Mesothelial cell of epicardium (in vitro differentiated cells): ENCODE measurements around the gene SAT1. TPM values are rescaled to one million over a fixed set of nuclear protein-coding genes. Genes with fewer than 3 reads are reported as not detected.
"Not testable (repeated sequence)": the region's sequence is repeated elsewhere in the genome, so short reads cannot be mapped to it uniquely, and the experiment has no call there.

Source experiments
- DNase-seq, 2 experiments: peaks; one replicate each; pipeline ENCODE4 v3.0.0; 2021; ENCODE audit warnings: low spot score in 2 of 2; ENCODE audit not compliant: unreplicated experiment in 2 of 2
- H3K27ac Mint-ChIP-seq: 2 replicates; pipeline ENCODE4 v1.8.0; 2021; ENCODE audit warnings: mixed read lengths
- H3K27me3 Mint-ChIP-seq: 2 replicates; pipeline ENCODE4 v1.8.0; 2021; ENCODE audit warnings: low read depth, mixed read lengths
- H3K36me3 Mint-ChIP-seq: 2 replicates; pipeline ENCODE4 v1.8.0; 2021; ENCODE audit warnings: mixed read lengths
- H3K4me1 Mint-ChIP-seq: 2 replicates; pipeline ENCODE4 v1.8.0; 2021; ENCODE audit warnings: mixed read lengths
- H3K4me3 Mint-ChIP-seq: 2 replicates; pipeline ENCODE4 v1.8.0; 2021; ENCODE audit warnings: mild to moderate bottlenecking, moderate library complexity, mixed read lengths
- H3K9me3 Mint-ChIP-seq: 2 replicates; pipeline ENCODE4 v1.8.0; 2021; ENCODE audit warnings: mixed read lengths
- total RNA-seq: library from RNA; stranded (reverse); gene quantifications from 3 replicates; pipeline ENCODE4 v1.2.1, GENCODE V29; 2021
- TF ChIP-seq, protein P1 (sequence below): fragments of 200-600 bp; sonication (generic); IDR thresholded peaks from one replicate; pipeline ENCODE4 v1.5.0; 2021; ENCODE audit warnings: antibody characterized with exemption; ENCODE audit not compliant: unreplicated experiment

Gene SAT1
- 225 to 236 TPM (median 233 TPM) in 3 replicates for total RNA-seq

DNA sequence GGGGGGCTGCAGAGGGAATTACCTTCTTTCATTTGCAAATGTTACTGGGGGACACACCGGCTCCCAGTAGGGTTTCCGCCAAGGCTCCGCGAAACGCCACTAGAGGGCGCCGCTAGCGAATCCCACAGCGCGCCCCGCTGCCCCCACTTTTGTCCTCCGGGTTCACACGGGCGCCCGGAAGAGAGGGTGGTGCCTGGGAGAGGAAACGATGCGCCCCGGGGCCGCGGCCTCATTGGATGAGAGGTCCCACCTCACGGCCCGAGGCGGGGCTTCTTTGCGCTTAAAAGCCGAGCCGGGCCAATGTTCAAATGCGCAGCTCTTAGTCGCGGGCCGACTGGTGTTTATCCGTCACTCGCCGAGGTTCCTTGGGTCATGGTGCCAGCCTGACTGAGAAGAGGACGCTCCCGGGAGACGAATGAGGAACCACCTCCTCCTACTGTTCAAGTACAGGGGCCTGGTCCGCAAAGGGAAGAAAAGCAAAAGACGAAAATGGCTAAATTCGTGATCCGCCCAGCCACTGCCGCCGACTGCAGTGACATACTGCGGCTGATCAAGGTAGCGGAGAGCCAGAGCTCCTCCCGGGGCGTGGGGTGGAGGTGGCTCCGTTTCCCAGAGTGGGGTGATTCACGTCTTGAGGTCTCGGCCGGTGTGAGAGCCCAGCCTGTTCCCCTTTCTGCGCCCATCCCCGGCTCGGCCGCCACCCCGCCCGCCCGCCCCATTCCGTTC is at the start of gene SAT1:
Gene SAT1 (plus strand): TSS at position 311 of the 726 bp plus-strand sequence. CDS start 179 bp downstream, at position 490.
- no peaks in the 10 kb centered on the region for H3K27me3 Mint-ChIP-seq
- TF ChIP-seq, protein P1, sequence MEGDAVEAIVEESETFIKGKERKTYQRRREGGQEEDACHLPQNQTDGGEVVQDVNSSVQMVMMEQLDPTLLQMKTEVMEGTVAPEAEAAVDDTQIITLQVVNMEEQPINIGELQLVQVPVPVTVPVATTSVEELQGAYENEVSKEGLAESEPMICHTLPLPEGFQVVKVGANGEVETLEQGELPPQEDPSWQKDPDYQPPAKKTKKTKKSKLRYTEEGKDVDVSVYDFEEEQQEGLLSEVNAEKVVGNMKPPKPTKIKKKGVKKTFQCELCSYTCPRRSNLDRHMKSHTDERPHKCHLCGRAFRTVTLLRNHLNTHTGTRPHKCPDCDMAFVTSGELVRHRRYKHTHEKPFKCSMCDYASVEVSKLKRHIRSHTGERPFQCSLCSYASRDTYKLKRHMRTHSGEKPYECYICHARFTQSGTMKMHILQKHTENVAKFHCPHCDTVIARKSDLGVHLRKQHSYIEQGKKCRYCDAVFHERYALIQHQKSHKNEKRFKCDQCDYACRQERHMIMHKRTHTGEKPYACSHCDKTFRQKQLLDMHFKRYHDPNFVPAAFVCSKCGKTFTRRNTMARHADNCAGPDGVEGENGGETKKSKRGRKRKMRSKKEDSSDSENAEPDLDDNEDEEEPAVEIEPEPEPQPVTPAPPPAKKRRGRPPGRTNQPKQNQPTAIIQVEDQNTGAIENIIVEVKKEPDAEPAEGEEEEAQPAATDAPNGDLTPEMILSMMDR: peak; percentile 91
- DNase-seq: peak; percentile 99 to 100
- H3K4me3 Mint-ChIP-seq: peak within 1 kb of the TSS; percentile 98
- peaks cover 34% of the 10 kb centered on the region for H3K4me1 Mint-ChIP-seq
- peaks cover 23% of the 10 kb centered on the region for H3K36me3 Mint-ChIP-seq
- H3K27ac Mint-ChIP-seq: peak within 1 kb of the TSS; percentile 92
- no peaks in the 10 kb centered on the region for H3K9me3 Mint-ChIP-seq

DNA sequence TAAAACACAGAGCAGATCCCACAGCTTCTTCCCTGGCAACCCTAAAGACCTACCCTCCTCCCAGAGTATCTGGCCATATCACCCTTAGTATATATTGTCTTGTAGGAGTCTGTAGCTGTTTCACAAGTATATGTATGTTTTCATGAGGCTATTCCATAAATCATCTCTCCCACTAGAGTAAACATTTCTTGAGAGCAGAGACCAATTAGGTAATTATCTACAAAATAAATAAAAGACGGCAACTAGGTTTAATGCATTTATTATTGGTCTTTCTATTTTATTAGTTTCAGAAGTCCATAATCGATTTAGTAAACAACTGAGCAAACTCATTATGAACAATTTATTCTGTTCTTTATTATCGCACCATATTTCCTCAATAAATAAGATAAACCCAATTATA is 46.9 kb upstream of the SAT1 start:
- H3K9me3 Mint-ChIP-seq: peaks cover 6% of the 10 kb centered on the region
- H3K27ac Mint-ChIP-seq: no peak overlapping the region
- peaks cover 4% of the 10 kb centered on the region for H3K4me1 Mint-ChIP-seq
- TF ChIP-seq, protein P1: no peak
- DNase-seq: no peak
- peaks cover 11% of the 10 kb centered on the region for H3K36me3 Mint-ChIP-seq
- no peaks in the 10 kb centered on the region for H3K27me3 Mint-ChIP-seq
- H3K4me3 Mint-ChIP-seq: no peak overlapping the region

DNA sequence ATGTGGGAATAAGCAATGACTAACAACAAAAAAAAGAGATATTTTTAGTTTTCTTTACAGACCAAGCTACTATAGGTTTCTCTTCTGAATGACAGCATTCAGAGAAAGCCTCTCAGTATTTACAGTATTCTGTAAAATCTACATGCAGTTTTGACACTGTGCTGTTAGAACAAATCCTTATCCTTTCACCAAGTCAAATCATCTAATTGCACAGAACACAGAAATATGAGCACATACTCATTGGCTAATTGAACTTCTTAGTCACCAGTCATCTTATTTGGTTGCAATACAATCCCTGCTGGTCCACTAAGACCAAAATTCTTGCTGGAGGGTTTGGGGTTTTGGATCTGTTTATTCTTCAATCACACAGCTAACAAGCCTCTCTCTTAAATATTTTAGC is 45.6 kb upstream of the SAT1 start:
- peaks cover 6% of the 10 kb centered on the region for H3K4me1 Mint-ChIP-seq
- peaks cover 5% of the 10 kb centered on the region for H3K36me3 Mint-ChIP-seq
- H3K27me3 Mint-ChIP-seq: no peaks in the 10 kb centered on the region
- no peaks in the 10 kb centered on the region for H3K9me3 Mint-ChIP-seq
- H3K4me3 Mint-ChIP-seq: no peak overlapping the region
- DNase-seq: no peak
- no peak overlapping the region for H3K27ac Mint-ChIP-seq
- TF ChIP-seq, protein P1: no peak

DNA sequence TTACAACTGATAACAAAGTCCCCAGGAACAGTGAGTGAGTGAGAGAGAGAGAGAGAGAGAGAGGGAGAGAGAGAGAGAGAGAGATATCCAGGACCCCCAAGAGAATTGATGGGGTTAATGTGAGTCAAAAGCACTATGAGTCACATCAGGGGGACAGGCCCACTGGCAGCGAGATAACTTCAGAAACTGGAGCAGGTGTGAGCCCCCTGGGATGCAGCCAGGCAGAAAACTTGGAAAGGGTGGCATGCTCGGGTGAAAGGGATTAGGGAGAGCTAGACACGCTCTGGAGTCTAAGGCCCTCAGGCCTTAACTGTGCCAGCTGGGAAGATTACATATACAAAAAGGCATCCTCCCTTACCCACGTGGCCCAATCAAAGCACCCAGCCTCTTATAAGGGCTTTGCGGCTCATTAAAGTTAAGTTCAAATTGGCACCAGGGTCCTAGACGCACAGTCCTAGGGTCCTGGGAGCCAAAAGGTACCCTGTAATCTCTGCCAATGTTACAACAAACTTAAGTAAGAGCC is 40.7 kb upstream of the SAT1 start:
- H3K9me3 Mint-ChIP-seq: no peaks in the 10 kb centered on the region
- peak overlapping the region; percentile 97 for H3K27ac Mint-ChIP-seq
- H3K27me3 Mint-ChIP-seq: no peaks in the 10 kb centered on the region
- peaks cover 2% of the 10 kb centered on the region for H3K4me1 Mint-ChIP-seq
- no peaks in the 10 kb centered on the region for H3K36me3 Mint-ChIP-seq
- peak overlapping the region; percentile 79 for H3K4me3 Mint-ChIP-seq
- TF ChIP-seq, protein P1: no peak
- DNase-seq: no peak

DNA sequence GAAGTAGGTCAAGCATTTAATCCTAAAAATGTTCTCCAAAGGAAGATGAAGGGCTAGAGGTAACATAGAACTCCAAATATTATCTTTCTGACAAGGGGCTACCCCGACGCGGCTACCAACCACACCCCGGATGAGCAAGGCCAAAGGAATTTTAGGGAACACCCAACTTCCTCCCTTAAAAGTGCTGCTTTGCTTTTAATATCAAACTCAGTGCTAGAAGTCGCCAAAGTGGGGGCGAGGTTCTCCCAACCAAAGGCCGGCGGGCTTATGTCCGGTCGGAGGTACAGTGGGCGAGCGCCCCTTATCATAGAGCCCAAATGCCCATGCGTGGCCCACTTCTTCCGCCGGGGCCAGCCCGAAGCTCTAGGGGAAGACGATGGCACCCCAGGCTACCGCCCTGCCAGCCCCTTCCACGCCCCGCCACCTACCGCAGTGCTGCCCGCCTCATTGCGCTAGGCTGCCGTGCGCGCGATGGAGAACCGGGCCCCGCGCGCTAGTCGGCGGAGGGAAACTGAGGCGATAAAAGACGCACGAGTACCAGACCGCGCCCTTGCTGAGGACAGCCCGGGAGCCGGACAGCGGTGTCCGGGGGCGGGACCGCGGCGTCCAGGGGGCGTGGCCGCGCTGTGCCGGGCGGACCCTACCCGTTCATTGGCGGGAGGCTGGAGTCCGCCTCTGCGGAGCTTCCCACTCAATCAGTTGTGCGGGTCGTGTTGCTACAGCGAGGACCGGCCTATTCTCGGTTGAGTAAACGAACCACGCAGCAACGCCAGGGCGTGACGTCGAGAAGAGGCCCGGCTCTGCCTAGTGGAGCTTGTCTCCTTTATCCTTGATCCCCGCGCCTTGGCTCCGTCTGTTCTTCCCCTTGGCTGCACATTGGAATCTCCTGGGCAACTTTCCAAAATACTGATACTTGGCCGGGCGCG is 40.0 kb upstream of the SAT1 start, which contains the start of gene ACOT9:
Gene ACOT9 (minus strand): TSS at position 580 of the 926 bp plus-strand sequence. CDS start 132 bp downstream, at position 448.
- TF ChIP-seq, protein P1: no peak
- Mint-ChIP-seq H3K27me3 (no peaks in the 10 kb centered on the region), H3K9me3 (no peaks in the 10 kb centered on the region), H3K36me3 (no peaks in the 10 kb centered on the region), H3K4me1 (peaks cover 2% of the 10 kb centered on the region), H3K4me3 (peak within 1 kb of the TSS; percentile 79), H3K27ac (peak within 1 kb of the TSS; percentile 97)
- peak; percentile 72 to 82 for DNase-seq

DNA sequence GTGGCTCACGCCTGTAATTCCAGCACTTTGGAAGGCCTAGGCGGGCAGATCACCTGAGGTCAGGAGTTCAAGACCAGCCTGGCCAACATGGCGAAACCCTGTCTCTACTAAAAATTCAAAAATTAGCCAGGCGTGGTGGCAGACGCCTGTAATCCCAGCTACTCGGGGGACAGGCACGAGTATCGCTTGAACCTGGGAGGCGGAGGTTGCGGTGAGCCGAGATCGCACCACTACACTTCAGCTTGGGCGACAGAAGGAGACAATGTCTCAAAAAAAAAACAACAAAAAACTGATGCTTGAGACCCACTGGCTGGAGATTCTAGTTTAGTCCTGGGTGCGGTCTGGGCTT is 39.4 kb upstream of the SAT1 start:
- not testable (repeated sequence) for H3K4me1 Mint-ChIP-seq, DNase-seq, H3K36me3 Mint-ChIP-seq, H3K9me3 Mint-ChIP-seq, H3K27me3 Mint-ChIP-seq
- peak overlapping the region; percentile 79 for H3K4me3 Mint-ChIP-seq
- peak overlapping the region; percentile 95 for H3K27ac Mint-ChIP-seq
